NCI-H2196 treated with DMSO at 0.1 percent for 48 hours (cell line): Measurements from ENCODE around the gene FAM3B.
"Not testable (repeated sequence)": the region's sequence is repeated elsewhere in the genome, so short reads cannot be mapped to it uniquely, and the experiment has no call there.

Experiments
- DNase-seq: peaks from one replicate; lab custom pipeline; 2025; ENCODE audit not compliant: unreplicated experiment; lab: John Stamatoyannopoulos, UW

FAM3B gene

DNA sequence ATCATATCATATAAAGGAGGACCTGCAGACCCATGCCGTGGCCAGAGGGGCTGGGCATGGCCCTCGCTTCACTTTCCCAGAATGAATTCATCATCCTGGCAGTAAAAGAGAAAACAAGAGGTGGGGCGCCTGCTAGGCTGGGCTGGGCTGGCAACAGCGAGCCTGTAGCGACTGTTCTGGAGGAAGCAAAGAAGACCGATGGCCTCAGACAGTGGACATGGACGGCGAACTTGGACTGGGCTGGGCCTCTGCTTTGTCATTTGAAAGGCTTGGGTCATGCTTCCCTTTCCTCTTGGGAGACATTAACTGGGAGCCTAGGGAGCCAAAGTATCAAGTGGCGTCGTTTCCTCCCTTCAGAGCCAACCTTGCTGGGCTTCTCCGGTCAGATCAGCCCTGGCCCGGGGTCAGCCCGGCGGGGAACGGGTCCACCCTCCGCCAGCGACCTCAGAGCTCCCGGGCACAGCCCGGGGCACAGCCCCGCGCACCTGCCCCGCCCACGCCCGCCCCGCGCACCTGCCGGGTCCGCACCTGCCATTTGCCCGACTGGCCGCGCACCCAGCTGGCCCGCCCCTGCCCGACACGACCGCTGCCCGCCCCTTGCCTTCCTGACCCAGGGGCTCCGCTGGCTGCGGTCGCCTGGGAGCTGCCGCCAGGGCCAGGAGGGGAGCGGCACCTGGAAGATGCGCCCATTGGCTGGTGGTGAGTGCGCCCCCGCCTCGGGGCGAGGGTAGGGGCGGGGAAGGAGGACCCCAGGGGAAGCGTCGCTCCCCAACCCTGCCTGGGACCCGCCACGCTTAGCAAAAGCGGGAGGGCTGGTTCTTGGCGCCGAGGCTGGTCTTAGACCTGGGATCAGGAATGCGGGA is at the start of gene FAM3B:
Gene FAM3B, plus strand, starts transcription at position 602 of the 863 bp plus-strand sequence. Its CDS starts 79 bp downstream, at position 681.
- peak; percentile 64 for DNase-seq

- DNase-seq: no peak
Observed at GRCh38 chr21:41267346-41267745, 49.3 kb upstream of the FAM3B start.

DNA sequence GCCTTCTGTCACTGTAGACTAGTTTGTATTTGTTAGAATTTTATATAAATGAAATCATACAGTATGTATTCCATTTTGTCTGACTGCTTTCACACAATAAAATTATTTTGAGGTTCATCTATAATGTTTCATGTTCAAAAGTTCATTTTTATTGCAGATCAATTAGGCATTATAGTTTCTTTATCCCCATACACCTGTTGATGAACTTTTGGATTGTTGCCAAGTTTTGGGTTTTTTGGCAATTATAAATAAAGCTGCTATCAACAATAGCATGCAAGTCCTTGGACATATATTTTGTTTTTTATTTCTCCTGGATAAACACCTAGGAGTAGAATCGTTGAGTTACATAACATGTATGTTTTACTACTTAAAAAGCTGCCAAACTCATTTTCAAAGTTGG is 47.1 kb upstream of the FAM3B start:
- DNase-seq: no peak

GRCh38 chr21:41277196-41277595 is 39.4 kb upstream of the FAM3B start:
- no peak for DNase-seq

GRCh38 chr21:41277846-41278245 is 38.8 kb upstream of the FAM3B start:
- no peak for DNase-seq

- no peak for DNase-seq
Observed at GRCh38 chr21:41280115-41280919, 36.3 kb upstream of the FAM3B start.

- DNase-seq: no peak
Observed at GRCh38 chr21:41282412-41282811, 34.2 kb upstream of the FAM3B start.

GRCh38 chr21:41283211-41283818 is 33.3 kb upstream of the FAM3B start:
- peak; percentile 77 for DNase-seq

DNA sequence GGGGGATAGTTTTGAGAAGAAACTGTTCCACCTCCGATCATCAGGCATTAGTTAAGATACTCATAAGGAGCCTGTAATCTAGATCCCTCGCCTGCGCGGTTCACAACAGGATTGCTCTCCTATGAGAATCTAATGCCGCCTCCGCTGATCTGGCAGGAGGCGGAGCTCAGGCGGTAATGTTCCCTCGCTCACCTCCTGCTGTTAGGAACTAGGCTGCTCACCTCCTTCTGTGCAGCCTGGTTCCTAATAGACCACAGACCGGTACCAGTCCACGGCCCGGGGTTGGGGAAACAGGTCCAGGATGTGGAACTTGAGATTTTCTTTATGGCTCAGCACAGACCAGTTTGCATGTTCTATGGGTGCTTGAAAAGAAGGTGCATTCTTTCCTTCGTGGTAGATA is 27.2 kb upstream of the FAM3B start:
- DNase-seq: no peak

GRCh38 chr21:41290106-41290799 is 26.3 kb upstream of the FAM3B start:
- DNase-seq: no peak

DNA sequence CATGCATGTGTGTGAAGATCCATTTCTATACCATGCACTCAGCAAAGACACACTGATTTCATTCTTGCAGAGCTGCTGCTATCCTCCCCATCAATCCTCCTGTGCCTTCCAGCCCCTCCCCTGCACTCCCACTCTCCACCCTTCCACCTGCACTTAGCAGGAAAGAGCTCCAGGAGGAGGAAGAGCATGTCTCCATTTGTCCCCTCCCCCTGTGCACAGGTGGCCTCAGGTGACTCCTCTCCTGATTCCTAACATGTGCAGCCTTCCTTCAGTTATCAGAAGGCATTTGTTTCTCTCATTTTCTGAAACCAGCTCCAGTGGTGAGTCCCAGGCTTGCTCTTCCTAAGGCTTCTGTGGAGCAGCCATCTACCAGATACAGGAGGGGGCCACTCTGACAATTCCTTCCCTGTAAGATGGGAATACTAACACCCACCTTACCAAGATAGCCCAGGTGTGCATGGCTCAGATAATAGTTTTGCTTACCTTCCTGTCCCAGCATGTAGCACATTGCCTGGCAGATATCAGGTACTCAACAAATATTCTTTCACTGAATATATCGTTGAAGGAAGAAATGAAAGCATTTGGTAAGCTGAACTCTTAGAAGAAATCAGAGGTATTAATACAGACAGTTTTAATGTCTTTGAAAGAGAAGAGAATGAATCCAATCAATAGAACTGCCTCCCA is 21.9 kb upstream of the FAM3B start:
- no peak for DNase-seq

DNA sequence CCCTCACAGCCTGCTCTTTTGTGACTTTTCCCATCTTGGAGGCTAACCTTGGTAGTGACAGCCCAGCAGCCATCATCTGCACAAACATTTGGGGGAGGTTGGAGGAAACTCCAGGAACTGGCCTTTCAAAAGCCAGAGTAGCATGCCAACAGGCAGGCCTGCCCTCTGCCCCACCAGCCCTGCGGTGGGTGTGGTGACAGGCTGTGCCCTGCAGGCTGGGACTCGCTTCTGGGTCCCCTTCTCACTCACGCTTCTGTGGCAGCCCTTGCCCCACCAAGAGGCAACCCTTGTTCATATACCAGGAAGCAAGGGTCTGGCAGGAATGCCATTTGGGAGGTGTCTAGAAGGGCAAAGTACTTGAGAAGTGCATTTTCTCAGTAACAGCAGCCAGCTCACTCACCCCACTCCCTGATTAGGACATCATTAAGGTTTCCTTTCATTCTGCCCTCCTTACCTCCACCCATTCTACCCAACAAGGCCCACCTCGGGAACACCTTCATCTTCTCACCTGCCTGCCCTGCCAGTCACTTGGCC is 20.8 kb upstream of the FAM3B start:
- no peak for DNase-seq

DNA sequence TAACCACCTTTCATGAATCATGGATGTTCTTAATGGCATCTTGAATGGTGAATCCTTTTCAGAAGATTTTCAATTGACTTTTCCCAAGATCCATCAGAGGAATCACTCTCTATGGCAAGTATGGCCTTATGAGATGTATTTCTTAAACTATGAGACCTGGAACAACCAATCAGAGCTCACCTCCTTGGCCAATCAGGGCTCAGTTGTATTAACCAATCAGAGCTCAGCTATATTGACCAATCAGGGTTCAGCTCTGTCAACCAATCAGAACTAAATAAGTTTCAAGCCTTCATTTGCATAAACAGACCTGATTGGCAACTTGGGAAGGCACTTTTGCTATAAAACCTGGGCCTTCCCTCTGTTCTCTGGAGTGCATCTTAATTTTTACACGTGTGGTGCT is 13.6 kb upstream of the FAM3B start:
- DNase-seq: no peak

DNA sequence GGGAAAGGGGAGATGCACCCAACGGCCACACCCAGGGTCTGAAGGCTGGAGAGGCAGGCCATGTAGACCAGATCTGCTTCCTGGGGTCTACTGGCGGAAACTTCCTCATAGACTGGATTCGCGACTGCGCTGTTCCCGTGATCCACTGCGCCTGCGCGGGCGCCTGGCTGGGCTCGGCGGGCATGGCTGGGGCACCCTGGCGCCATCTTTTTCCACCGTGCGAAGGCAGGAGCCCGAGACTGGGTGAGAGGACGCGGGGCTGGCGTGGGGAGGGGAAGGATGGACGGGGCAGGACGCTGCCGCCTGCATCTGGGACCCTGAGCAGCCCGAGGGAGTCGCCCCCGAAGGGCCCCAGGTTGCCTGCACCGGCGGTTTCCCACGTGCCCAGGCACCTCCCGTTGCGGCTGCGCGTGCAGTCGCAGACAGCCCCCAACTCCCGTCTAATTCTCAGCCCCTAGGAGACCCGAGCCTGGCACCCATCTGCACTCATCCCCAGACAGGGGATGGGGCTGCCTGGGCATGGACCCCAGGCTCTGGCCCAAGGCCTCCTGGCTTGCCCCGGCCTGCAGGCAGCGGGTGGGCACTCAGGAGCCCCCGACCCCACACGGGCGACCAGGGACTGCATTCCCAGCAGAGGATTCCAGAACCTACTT is 12.4 kb upstream of the FAM3B start:
- no peak for DNase-seq

- no peak for DNase-seq
Observed at GRCh38 chr21:41307219-41307618, 9.4 kb upstream of the FAM3B start.

GRCh38 chr21:41313285-41314164 is 3.1 kb upstream of the FAM3B start:
- DNase-seq: not testable (repeated sequence)

DNA sequence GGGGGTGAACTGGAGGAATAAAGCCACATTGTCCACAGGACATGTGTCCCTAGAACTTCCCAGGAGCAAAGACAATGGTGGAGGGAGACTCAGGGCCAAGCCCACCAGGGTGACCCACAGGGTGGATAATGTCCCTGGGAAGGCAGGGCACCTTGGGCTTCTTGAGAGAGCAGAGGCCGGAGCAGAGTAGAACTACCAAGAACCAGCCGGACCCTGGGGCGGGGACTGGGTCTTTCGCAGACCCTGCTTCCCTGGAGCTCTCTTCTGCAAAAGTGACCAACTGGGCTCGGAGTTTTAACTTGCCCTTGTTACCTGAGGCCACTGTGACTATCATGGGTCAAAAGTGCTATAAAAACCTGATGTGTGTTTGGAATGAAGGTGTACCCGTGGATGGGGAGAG is 875 bp upstream of the FAM3B start:
- DNase-seq: no peak

DNA sequence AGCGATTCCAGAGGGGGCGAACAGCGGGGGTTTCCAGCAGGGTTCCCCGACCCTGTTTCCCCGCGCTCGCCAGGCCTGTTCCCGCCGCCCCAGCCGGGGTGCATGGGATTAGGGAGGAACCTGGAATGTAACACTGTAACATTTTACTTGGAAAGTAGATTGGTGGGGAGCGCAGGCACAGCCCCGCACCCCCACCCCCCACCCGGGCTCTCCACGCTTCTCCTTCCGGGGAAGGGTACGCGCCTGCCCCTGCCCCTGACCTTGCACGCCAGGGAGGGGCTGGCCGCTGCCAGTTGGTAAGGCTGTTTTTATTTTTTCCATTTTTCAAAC is 427 bp downstream of the FAM3B start:
- DNase-seq: no peak

DNA sequence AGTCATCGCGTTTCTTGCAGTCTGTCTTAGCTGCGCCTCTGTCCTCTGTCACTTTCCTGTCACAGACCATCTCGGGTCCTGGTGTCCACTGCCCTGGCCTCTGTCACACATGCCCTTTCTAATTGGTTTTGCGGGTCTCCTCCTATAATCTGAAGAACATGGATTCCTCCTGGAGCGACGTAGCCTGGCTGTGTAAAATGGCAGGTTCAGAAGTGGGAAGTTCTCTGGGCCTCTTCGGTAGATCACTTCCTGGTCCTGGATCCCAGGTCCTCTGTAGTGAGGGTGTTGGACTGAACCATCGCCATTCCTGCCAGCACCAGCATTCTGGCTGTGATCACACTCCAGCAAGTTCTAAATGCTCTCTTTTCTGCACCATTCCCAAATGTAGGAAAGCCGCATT is 857 bp downstream of the FAM3B start:
- peak; percentile 15 for DNase-seq
